Measurements from ENCODE around the gene TBC1D22A. TPM values are rescaled to one million over a fixed set of nuclear protein-coding genes. Genes with fewer than 3 reads are reported as not detected.

The TBC1D22A gene
- total and polyA plus RNA-seq, 2 donors from 2014 or later: 24.6 to 39.4 TPM

DNA sequence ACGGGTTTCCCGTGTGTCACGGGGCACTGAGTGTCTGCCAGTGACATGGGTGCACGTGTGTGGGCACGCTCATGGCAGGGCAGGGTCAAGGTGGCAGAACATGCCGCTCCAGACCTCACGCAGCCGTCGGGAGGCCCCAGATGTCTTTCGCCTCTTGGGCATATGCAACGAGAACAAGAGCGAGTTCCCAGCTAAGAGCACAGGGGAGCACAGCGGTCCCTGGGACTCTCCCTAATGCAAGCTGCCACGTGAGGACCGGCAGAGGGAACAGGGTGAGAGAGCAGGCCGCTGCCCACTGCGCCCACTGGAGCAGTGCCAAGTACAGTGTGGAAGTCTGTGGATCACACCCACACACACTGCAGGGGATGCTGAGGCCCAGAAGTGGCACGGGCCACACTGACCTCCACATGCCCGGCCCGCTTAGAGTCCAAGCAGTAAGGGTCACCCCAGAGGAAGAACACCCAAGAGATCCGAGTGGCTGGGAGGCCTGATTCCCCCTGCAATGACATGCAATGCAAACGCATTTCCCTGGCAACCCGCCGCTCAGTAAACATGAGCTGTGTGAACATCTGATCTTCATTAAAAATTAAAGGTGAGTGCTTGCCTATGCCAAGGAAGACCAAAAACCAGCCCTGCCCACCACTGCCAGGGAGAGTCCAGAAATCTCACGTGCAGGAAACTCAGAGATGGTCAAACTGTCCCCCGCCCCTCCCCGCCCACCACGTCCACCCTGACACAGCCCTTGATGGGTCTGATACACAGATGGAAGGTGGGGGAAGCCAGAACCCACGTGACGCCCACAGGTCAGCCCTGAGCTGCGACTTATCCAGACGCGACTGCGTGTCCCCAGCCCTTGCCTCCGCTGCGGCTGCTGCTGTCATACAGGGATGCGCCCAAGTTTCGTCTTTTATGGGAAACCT lies 36.1 kb upstream of the TBC1D22A start:
- Histone ChIP-seq H3K4me3 (ENCODE audit: low read length in 3 of 3) (no peak overlapping the region), H3K36me3 (ENCODE audit: control insufficient read depth in 2 of 3, insufficient read depth in 3 of 3, low read length in 3 of 3) (peaks cover 0 to 2% (median 0%) of the 10 kb centered on the region in 3 donors), H3K4me1 (ENCODE audit: control insufficient read depth in 2 of 3, insufficient read depth in 2 of 3, low read depth in 1 of 3, low read length in 3 of 3) (peaks cover 0 to 36% (median 30%) of the 10 kb centered on the region in 3 donors), H3K9me3 (ENCODE audit: control insufficient read depth in 2 of 3, insufficient read depth in 1 of 3, low read length in 3 of 3) (no peaks in the 10 kb centered on the region), H3K9ac (ENCODE audit: low read length in 3 of 3) (peak overlapping the region in 1 of 3 donors; percentile 46), H3K27ac (ENCODE audit: low read depth in 2 of 2, low read length in 2 of 2) (peak overlapping the region in 1 of 2 donors; percentile 3), H3K27me3 (ENCODE audit: control insufficient read depth, insufficient read depth, low read length) (no peaks in the 10 kb centered on the region)
- TF ChIP-seq, protein P1, sequence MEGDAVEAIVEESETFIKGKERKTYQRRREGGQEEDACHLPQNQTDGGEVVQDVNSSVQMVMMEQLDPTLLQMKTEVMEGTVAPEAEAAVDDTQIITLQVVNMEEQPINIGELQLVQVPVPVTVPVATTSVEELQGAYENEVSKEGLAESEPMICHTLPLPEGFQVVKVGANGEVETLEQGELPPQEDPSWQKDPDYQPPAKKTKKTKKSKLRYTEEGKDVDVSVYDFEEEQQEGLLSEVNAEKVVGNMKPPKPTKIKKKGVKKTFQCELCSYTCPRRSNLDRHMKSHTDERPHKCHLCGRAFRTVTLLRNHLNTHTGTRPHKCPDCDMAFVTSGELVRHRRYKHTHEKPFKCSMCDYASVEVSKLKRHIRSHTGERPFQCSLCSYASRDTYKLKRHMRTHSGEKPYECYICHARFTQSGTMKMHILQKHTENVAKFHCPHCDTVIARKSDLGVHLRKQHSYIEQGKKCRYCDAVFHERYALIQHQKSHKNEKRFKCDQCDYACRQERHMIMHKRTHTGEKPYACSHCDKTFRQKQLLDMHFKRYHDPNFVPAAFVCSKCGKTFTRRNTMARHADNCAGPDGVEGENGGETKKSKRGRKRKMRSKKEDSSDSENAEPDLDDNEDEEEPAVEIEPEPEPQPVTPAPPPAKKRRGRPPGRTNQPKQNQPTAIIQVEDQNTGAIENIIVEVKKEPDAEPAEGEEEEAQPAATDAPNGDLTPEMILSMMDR (IDR thresholded peaks at IDR 0.05; ENCODE audit: borderline replicate concordance, extremely low read depth, insufficient read depth): no peak
- FAIRE-seq (no peak), DNase-seq (no peak)
- intact Hi-C loops (cut with DNase I): no loop called here

DNA sequence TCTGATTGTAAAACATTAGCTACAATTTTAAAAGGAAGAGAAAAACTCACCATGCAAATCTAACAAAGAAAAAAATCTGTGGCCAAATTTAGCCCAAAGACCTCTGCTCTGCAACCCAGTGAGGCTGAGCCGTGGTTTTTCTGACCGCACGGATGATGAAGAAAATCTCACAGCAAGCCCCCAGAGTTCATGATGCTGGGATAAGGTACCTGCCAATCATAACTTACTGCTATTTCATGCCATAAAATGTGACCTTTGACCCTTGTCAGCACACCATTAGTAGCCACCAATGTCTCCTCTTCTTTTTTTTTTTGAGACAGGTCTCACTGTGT lies 35.5 kb upstream of the TBC1D22A start:
- no peaks in the 10 kb centered on the region for H3K27me3 ChIP-seq (ENCODE audit: control insufficient read depth, insufficient read depth, low read length)
- DNase-seq (no peak), FAIRE-seq (no peak)
- H3K9ac ChIP-seq (ENCODE audit: low read length in 3 of 3): no peak overlapping the region
- TF ChIP-seq, protein P1 (IDR thresholded peaks at IDR 0.05; ENCODE audit: borderline replicate concordance, extremely low read depth, insufficient read depth): no peak
- H3K27ac ChIP-seq (ENCODE audit: low read depth in 2 of 2, low read length in 2 of 2): no peak overlapping the region
- intact Hi-C loops (cut with DNase I): no loop called here
- peaks cover 0 to 42% (median 36%) of the 10 kb centered on the region in 3 donors for H3K4me1 ChIP-seq (ENCODE audit: control insufficient read depth in 2 of 3, insufficient read depth in 2 of 3, low read depth in 1 of 3, low read length in 3 of 3)
- H3K36me3 ChIP-seq (ENCODE audit: control insufficient read depth in 2 of 3, insufficient read depth in 3 of 3, low read length in 3 of 3): no peaks in the 10 kb centered on the region
- no peak overlapping the region for H3K4me3 ChIP-seq (ENCODE audit: low read length in 3 of 3)
- no peaks in the 10 kb centered on the region for H3K9me3 ChIP-seq (ENCODE audit: control insufficient read depth in 2 of 3, insufficient read depth in 1 of 3, low read length in 3 of 3)

DNA sequence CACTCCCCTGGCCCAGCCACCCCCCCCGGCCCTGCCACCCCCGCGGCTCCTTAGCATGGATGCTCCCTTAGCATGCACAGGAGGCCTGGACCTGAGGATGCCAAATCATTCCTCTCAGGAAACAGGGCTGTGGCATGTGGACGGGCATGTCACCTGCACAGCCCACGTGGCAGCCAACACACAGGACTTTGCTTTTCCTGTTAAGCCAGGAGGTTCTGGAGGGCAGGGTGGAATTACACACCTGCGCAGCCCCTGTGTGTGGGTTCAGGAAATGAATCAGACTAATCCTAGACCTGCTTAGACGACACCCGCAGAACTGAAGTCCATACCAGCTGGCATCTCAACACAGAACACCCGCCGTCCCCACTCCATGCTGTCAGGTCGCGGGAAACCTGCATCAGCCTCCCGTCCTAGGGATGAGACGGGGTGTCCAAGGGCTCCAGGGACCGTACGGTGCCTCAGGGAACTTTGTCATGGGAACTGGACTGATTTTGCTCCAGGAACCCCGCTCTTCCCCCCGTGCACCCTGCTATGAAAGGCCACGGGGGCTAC lies 34.6 kb upstream of the TBC1D22A start:
- H3K9ac ChIP-seq (ENCODE audit: low read length in 3 of 3): no peak overlapping the region
- H3K4me3 ChIP-seq (ENCODE audit: low read length in 3 of 3): no peak overlapping the region
- H3K4me1 ChIP-seq (ENCODE audit: control insufficient read depth in 2 of 3, insufficient read depth in 2 of 3, low read depth in 1 of 3, low read length in 3 of 3): peaks cover 0 to 43% (median 38%) of the 10 kb centered on the region in 3 donors
- no peaks in the 10 kb centered on the region for H3K9me3 ChIP-seq (ENCODE audit: control insufficient read depth in 2 of 3, insufficient read depth in 1 of 3, low read length in 3 of 3)
- TF ChIP-seq, protein P1 (IDR thresholded peaks at IDR 0.05; ENCODE audit: borderline replicate concordance, extremely low read depth, insufficient read depth): no peak
- H3K36me3 ChIP-seq (ENCODE audit: control insufficient read depth in 2 of 3, insufficient read depth in 3 of 3, low read length in 3 of 3): no peaks in the 10 kb centered on the region
- DNase-seq (no peak), FAIRE-seq (no peak)
- no peaks in the 10 kb centered on the region for H3K27me3 ChIP-seq (ENCODE audit: control insufficient read depth, insufficient read depth, low read length)
- intact Hi-C loops (cut with DNase I): no loop called here
- H3K27ac ChIP-seq (ENCODE audit: low read depth in 2 of 2, low read length in 2 of 2): no peak overlapping the region
